ENCODE measurements around the gene MOB2.

The MOB2 gene

DNA sequence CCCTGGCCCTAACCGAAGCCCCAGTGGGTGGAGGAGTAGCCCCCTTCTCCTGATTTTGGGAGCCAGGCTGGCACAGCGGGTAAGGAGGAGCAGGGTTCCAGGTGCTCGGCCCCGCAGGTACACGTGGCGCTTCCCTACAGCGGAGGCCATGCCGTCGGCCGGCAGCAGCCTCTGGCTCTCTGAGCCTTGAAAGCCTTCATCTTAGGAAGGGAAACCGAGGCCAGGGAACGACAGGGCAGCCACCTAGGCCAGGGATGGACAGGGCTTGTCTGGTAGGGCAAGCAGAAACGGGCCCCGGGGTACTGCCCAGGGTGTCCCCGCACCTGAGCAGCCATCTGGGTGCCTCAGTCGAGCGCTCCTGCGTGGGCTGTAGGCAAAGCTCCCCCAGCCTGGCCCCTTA, 28.7 kb downstream of the MOB2 start:
- no peak for DNase-seq (ENCODE audit: low read depth)
- no peak overlapping the region for H3K4me3 ChIP-seq (ENCODE audit: low read length)
- TF ChIP-seq, protein P1, sequence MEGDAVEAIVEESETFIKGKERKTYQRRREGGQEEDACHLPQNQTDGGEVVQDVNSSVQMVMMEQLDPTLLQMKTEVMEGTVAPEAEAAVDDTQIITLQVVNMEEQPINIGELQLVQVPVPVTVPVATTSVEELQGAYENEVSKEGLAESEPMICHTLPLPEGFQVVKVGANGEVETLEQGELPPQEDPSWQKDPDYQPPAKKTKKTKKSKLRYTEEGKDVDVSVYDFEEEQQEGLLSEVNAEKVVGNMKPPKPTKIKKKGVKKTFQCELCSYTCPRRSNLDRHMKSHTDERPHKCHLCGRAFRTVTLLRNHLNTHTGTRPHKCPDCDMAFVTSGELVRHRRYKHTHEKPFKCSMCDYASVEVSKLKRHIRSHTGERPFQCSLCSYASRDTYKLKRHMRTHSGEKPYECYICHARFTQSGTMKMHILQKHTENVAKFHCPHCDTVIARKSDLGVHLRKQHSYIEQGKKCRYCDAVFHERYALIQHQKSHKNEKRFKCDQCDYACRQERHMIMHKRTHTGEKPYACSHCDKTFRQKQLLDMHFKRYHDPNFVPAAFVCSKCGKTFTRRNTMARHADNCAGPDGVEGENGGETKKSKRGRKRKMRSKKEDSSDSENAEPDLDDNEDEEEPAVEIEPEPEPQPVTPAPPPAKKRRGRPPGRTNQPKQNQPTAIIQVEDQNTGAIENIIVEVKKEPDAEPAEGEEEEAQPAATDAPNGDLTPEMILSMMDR (conservative IDR thresholded peaks at IDR 0.05; ENCODE audit: low read depth, low read length): no peak

DNA sequence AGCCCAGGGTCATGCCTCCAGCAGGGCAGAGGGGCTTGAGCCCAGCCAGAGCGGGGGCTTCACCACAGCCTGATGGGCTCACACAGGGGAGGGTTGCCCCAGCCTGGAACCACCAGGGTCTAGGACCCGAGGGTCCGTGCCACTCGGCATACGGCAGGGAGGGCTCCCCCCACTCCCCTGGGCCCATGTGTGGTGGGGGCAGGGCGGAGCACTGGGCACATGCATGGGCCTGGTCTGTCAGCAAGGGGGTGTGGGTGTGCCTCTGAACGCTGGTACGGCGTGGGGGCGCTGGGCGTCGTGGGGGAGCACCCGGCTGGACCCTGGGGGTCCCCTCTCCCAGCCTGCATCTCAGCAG, 29.3 kb downstream of the MOB2 start:
- no peak overlapping the region for H3K4me3 ChIP-seq (ENCODE audit: low read length)
- TF ChIP-seq, protein P1 (conservative IDR thresholded peaks at IDR 0.05; ENCODE audit: low read depth, low read length): no peak
- no peak for DNase-seq (ENCODE audit: low read depth)

DNA sequence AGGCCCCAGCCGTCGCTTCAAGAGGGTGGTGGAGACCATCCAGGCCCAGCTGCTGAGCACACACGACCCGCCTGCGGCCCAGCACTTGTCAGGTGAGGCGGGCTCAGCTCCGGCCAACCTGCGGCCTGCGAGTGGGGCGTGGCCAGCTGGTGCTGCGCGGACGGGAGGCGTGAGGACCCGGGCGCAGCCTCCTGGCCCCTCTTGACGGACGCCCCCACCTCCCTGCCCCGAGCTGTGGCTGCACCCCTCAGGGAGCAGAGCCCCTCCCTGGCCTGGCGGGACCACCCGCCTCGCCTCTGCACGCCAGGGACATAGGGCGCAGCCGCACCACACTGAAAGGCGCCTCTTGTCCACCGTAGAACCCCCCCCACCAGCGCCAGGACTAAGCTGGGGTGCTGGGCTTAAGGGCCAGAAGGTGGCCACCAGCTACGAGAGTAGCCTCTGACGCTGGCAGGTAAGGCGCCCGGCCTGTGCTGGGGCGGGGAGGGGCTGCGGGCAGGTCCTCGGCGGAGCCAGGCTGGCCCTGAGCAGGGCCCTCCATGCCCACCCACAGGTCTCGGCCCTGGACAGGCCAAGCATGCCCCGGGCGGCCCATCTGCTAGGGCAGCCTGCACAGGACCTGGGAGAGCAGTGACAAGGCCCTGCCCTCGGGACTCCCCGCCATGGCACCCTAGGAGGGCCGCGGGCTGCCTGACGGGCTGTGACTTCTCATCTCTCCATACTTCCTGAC, 29.8 kb downstream of the MOB2 start:
- no peak overlapping the region for H3K4me3 ChIP-seq (ENCODE audit: low read length)
- TF ChIP-seq, protein P1 (conservative IDR thresholded peaks at IDR 0.05; ENCODE audit: low read depth, low read length): no peak

DNA sequence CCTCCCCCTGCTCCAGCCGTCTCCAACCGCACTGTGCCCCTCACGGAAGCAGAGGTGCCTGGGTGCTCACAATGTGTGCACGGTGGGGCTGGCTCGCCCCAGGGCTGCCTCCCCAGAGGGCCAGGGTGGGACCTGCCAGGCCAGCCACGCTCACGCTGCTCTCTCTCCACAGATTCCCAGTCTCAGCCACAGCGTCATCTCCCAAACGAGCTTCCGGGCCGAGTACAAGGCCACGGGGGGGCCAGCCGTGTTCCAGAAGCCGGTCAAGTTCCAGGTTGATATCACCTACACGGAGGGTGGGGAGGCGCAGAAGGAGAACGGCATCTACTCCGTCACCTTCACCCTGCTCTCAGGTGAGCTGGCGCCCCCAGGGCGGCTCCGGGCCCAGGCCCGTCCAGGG, 30.4 kb downstream of the MOB2 start:
- DNase-seq (ENCODE audit: low read depth): no peak
- TF ChIP-seq, protein P1 (conservative IDR thresholded peaks at IDR 0.05; ENCODE audit: low read depth, low read length): no peak
- no peak overlapping the region for H3K4me3 ChIP-seq (ENCODE audit: low read length)

More for the DNA sequence above, 29.8 kb downstream of the MOB2 start:
- DNase-seq (ENCODE audit: low read depth): no peak

DNA sequence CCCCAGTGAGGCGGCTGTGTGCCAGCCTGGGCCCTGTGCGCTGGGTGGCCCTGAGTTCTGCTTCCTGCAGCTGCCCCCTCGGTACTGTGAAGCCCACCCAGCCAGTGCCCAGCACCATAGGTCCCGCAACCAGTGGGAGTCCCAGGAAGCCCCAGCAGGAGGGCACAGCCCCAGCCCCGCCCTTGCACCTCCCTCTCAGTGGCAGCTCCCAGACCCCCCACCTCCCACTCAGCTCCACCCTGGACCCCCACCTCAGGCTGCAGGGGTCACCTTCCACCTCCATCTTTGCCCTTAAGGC, 30.9 kb downstream of the MOB2 start:
- TF ChIP-seq, protein P1 (conservative IDR thresholded peaks at IDR 0.05; ENCODE audit: low read depth, low read length): no peak
- H3K4me3 ChIP-seq (ENCODE audit: low read length): no peak overlapping the region

DNA sequence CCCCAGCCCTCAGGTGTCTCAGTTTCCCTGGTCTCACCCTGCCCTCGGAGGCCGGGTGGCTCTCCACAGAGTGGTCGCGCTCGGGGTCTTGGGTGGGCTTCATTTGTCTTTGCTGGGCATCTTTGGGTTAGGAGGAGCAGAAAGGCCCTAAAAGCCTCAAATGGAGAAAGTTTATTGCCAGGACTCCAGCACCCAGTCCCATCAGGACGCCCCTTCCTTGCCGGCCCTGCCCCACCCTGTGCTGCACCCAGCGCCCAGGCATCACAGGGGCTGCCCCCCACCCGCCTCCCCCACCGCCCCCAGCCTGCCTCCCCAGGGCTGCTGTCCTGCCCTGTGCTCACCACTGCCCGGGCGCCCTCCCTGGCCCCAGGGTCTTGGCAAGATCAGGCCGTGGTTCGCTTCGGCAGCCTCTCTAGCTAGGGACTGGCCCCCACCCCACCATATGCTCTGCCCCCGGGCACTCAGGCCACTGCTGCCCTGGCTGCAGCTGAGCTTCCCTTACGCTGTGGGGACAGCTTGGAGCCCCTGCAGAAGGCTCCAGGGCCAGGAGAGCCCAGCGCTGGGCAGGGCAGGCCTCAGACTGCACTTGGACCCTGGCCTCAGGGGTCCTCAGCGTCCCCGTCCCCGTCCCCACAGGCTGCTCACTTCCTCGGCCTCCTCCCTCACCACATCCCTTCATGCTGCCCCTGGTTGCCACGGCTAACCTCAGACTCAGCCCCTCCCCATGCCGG, 31.4 kb downstream of the MOB2 start:
- TF ChIP-seq, protein P1 (conservative IDR thresholded peaks at IDR 0.05; ENCODE audit: low read depth, low read length): no peak
- DNase-seq (ENCODE audit: low read depth): no peak
- no peak overlapping the region for H3K4me3 ChIP-seq (ENCODE audit: low read length)

More for the DNA sequence above, 30.9 kb downstream of the MOB2 start:
- no peak for DNase-seq (ENCODE audit: low read depth)

DNA sequence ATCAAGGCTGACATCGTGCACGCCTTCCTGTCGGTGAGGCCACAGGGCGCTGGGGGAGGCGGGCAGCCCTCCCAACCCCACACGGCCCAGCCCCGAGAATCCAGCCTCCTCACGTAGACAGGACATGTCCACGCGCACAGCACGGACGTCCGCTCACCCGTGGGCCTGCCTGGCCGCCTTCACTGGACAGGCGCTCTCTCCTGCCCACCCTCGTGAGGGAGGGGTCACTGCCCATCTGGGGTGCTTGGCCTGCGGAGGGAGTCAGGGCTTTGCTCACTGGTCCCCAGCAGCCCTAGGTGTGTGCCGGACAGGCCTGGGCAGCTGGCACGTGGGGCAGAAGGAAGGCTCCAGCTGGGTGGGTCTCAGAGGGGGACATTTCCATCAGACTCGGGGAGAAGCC, 32.0 kb downstream of the MOB2 start:
- no peak overlapping the region for H3K4me3 ChIP-seq (ENCODE audit: low read length)
- DNase-seq (ENCODE audit: low read depth): no peak
- TF ChIP-seq, protein P1 (conservative IDR thresholded peaks at IDR 0.05; ENCODE audit: low read depth, low read length): no peak
